Upper lobe of left lung (tissue), 4 donors: ENCODE data around the gene PGD.

Experiments
- CTCF ChIP-seq, 6 experiments: fragments of 450-650 bp in 4 of 6; fragments of 200-600 bp in 2 of 6; sonication (generic) in 2 of 6; IDR thresholded peaks; one replicate each; pipeline ENCODE4 v1.5.1; 2016 to 2019; ENCODE audit warnings: antibody characterized with exemption in 6 of 6
- POLR2AphosphoS5 ChIP-seq, 2 donors: sonication (generic); formaldehyde crosslinking; IDR thresholded peaks; one replicate each; pipeline ENCODE4 v1.5.1; 2017; ENCODE audit warnings: antibody characterized with exemption in 2 of 2

DNA sequence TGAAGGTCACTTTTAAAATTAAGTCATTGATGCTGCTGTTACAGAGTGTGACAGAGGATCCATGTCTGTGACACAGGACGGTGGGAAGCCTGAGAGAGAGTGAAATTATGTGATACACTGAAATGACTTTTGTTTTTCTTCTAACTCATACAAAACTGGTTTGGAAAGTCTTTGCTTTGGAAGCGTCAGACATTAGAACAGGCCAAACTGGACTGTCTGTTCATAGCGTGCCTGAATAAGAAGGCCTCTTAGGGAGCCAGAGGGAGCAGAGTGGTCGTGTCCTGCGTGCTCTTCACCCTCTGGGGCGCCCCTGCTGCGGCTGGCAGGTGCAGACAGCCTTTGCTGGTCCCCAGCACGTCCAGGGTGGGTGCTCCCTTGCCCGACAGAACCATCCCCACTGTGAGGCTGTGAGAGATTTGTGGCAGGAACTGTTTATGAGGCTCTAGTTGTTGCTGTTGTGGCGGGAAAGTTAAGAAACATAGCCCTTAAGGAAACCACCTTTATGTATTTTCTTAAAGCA, 19.7 kb upstream of the PGD start:
- TF ChIP-seq POLR2AphosphoS5 (IDR thresholded peaks at IDR 0.05) (no peak), CTCF (IDR thresholded peaks at IDR 0.05) (no peak)
